CD4-positive, alpha-beta memory T cell (primary cell): ENCODE results near the gene CERS6. TPM values are rescaled to one million over a fixed set of nuclear protein-coding genes. Genes with fewer than 3 reads are reported as not detected.

Experiments used
- CTCF ChIA-PET: fragments of 350-600 bp; sonication (Branson Sonifier 250); formaldehyde crosslinking; loops from one replicate; lab custom pipeline; 2021; ENCODE audit warnings: inconsistent platforms; ENCODE audit not compliant: partially characterized antibody; lab: Charles Lee
- POLR2A ChIA-PET: fragments of 350-600 bp; sonication (Branson Sonifier 250); formaldehyde crosslinking; loops from one replicate; lab custom pipeline; 2021; ENCODE audit not compliant: partially characterized antibody; lab: Charles Lee
- DNase-seq, 5 donors: peaks; one replicate each; pipeline versions ENCODE4 v3.0.0 to v3.0.0-alpha.2; 2020 to 2022; ENCODE audit warnings: mixed read lengths in 1 of 5
- H3K27ac ChIP-seq: one replicate; pipeline ENCODE4 v1.7.0; 2013; ENCODE audit warnings: low read depth, low read length
- H3K27me3 ChIP-seq: 2 replicates; pipeline ENCODE4 v1.7.0; 2013; ENCODE audit warnings: mild to moderate bottlenecking, low read length, moderate library complexity; ENCODE audit not compliant: insufficient read depth
- H3K36me3 ChIP-seq: 2 replicates; pipeline ENCODE4 v1.7.0; 2013; ENCODE audit warnings: mild to moderate bottlenecking, low read length, moderate library complexity; ENCODE audit not compliant: insufficient read depth
- H3K4me1 ChIP-seq: 2 replicates; pipeline ENCODE4 v1.7.0; 2013; ENCODE audit warnings: mild to moderate bottlenecking, low read length, moderate library complexity; ENCODE audit not compliant: insufficient read depth
- H3K4me3 ChIP-seq, 2 donors: one replicate each; pipeline ENCODE4 v1.7.0; 2013; ENCODE audit warnings: low read length in 2 of 2, mild to moderate bottlenecking in 1 of 2
- H3K9me3 ChIP-seq, 2 donors: one replicate each; pipeline ENCODE4 v1.7.0; 2013; ENCODE audit warnings: low read length in 2 of 2, control low read depth in 1 of 2; ENCODE audit not compliant: control insufficient read depth in 1 of 2
- H3K27ac Mint-ChIP-seq, 7 donors: one replicate each; pipeline ENCODE4 v1.8.0; 2020 to 2021; ENCODE audit warnings: mixed read lengths in 7 of 7, mild to moderate bottlenecking in 6 of 7, inconsistent platforms in 3 of 7, moderate library complexity in 3 of 7
- H3K27me3 Mint-ChIP-seq, 2 donors: one replicate each; pipeline ENCODE4 v1.8.0; 2020 to 2021; ENCODE audit warnings: mixed read lengths in 2 of 2
- H3K36me3 Mint-ChIP-seq, 2 donors: one replicate each; pipeline ENCODE4 v1.8.0; 2020 to 2021; ENCODE audit warnings: mixed read lengths in 2 of 2, inconsistent platforms in 1 of 2, mild to moderate bottlenecking in 1 of 2
- H3K4me1 Mint-ChIP-seq, 4 donors: one replicate each; pipeline ENCODE4 v1.8.0; 2020 to 2021; ENCODE audit warnings: mixed read lengths in 4 of 4, mild to moderate bottlenecking in 1 of 4
- H3K4me3 Mint-ChIP-seq, 8 donors: one replicate each; pipeline ENCODE4 v1.8.0; 2020 to 2021; ENCODE audit warnings: mixed read lengths in 8 of 8, mild to moderate bottlenecking in 7 of 8, moderate library complexity in 6 of 8, inconsistent platforms in 3 of 8
- H3K9me3 Mint-ChIP-seq, 8 donors: one replicate each; pipeline ENCODE4 v1.8.0; 2020 to 2021; ENCODE audit warnings: mixed read lengths in 8 of 8, mild to moderate bottlenecking in 5 of 8, inconsistent platforms in 3 of 8, moderate library complexity in 1 of 8
- intact Hi-C: fragments of 100-400 bp; cut with micrococcal nuclease; formaldehyde crosslinking; loops from one replicate; pipeline ENCODE4 v1.15.1; 2023
- polyA plus RNA-seq, 2 donors: library from polyadenylated mRNA; unstranded; fragments of 300-500 nt; fragmentation: Illumina TruSeq; gene quantifications; one replicate each; pipeline ENCODE4 v1.2.3, GENCODE V29; 2021
- total RNA-seq, 2 experiments: library from RNA; stranded (reverse); gene quantifications; one replicate each; pipeline ENCODE4 v1.2.3, GENCODE V29; 2021

The CERS6 gene
- total and polyA plus RNA-seq, 4 experiments from 2014 or later, result 5.1 to 11.3 (median 7.6) TPM

DNA sequence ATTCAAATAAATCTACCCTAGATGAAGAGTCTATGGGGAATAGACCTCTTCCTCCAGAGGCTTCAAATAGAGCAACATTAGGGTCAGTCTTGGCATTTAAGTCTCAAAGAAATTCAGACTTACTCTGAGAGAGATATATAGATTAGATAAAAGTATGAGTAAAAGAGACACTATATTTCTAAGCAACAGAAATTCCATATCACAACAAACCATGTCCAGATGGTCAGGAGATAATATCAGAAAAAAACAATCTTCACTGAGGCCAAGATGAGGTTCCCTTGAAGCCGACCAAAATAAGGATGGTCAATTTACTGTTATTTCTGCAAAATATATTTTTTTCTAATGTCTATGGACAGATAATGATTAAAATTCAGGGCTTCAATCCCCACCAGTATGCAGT, 257.3 kb downstream of the CERS6 start:
- intact Hi-C loops, result no loop called here
- Histone ChIP-seq H3K36me3 (no peaks in the 10 kb centered on the region), H3K4me3 (no peak overlapping the region), H3K27me3 (no peaks in the 10 kb centered on the region), H3K9me3 (no peaks in the 10 kb centered on the region), H3K27ac (no peak overlapping the region), H3K4me1 (peaks cover 13% of the 10 kb centered on the region)
- no peaks in the 10 kb centered on the region for H3K9me3 Mint-ChIP-seq
- no peaks in the 10 kb centered on the region for H3K27me3 Mint-ChIP-seq
- H3K36me3 Mint-ChIP-seq, result no peaks in the 10 kb centered on the region
- ChIA-PET POLR2A (no interaction called here), CTCF (no interaction called here)
- DNase-seq, result no peak
- H3K4me1 Mint-ChIP-seq, result peaks cover 12 to 28% (median 21%) of the 10 kb centered on the region in 4 donors
- H3K4me3 Mint-ChIP-seq, result no peak overlapping the region
- H3K27ac Mint-ChIP-seq, result no peak overlapping the region

DNA sequence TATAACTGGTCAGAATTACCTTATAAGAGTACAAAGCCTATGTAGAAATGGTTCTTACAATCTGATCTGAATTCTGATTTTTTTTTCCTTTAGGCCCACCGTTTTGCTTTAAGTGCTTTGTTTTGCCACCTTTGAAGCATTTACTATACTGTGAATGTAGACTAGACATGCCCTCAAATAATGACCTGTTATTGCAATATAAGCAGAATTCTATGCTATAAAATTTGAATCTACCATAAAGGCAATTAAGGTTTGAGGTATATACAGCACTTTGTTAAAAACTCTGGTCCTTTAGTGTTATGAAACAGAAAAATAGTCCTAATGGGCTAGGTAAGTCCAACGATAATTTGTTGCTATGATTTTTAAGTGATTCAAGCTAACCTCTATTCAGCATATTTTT, 259.8 kb downstream of the CERS6 start:
- no peaks in the 10 kb centered on the region for H3K36me3 ChIP-seq
- H3K4me3 ChIP-seq, result no peak overlapping the region
- no peaks in the 10 kb centered on the region for H3K9me3 Mint-ChIP-seq
- no peaks in the 10 kb centered on the region for H3K27me3 Mint-ChIP-seq
- H3K27ac ChIP-seq, result no peak overlapping the region
- H3K27ac Mint-ChIP-seq, result no peak overlapping the region
- ChIA-PET CTCF (interaction anchor here (1.4 kb wide), 1 partner anchor 42 kb away, joined by 5 read pairs; no protein-coding TSS in a partner anchor), POLR2A (no interaction called here)
- H3K36me3 Mint-ChIP-seq, result peaks cover 0 to 3% of the 10 kb centered on the region in 2 donors
- no peak overlapping the region for H3K4me3 Mint-ChIP-seq
- H3K27me3 ChIP-seq, result no peaks in the 10 kb centered on the region
- intact Hi-C loops, result loop anchor here (5.0 kb wide), 1 partner anchor 36 kb away; no protein-coding TSS in a partner anchor
- H3K4me1 Mint-ChIP-seq, result peaks cover 14 to 38% (median 27%) of the 10 kb centered on the region in 4 donors
- DNase-seq, result no peak
- peaks cover 14% of the 10 kb centered on the region for H3K4me1 ChIP-seq
- no peaks in the 10 kb centered on the region for H3K9me3 ChIP-seq

DNA sequence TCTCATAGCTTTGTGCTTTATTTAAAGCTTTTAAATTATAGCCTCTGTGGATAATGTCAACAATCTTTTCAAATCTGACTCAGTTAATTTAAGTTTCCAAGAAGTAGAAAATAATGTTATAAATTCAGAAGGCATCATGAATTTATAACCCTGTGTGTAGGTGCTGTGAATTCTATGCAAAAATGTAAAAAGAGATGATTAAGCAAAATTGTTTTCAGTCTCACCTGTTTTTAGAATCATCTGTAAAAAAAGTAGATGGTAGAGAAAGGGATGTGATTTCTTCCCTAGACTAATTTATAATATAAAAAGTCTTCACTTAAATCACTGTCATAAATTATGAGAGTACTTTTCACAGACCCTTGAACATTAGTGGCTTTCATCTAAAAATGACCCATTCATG, 260.8 kb downstream of the CERS6 start:
- CTCF ChIA-PET, result interaction anchor here (1.4 to 1.6 kb wide), 2 partner anchors 11 to 41 kb away, joined by 4 to 5 read pairs; no protein-coding TSS in a partner anchor
- Histone ChIP-seq H3K4me3 (no peak overlapping the region), H3K9me3 (no peaks in the 10 kb centered on the region), H3K36me3 (no peaks in the 10 kb centered on the region), H3K27ac (no peak overlapping the region), H3K4me1 (peaks cover 14% of the 10 kb centered on the region), H3K27me3 (no peaks in the 10 kb centered on the region)
- POLR2A ChIA-PET, result no interaction called here
- H3K4me3 Mint-ChIP-seq, result no peak overlapping the region
- peaks cover 13 to 36% (median 26%) of the 10 kb centered on the region in 4 donors for H3K4me1 Mint-ChIP-seq
- H3K27me3 Mint-ChIP-seq, result no peaks in the 10 kb centered on the region
- DNase-seq, result no peak
- intact Hi-C loops, result loop anchor here (5.0 kb wide), 1 partner anchor 35 kb away; no protein-coding TSS in a partner anchor
- H3K27ac Mint-ChIP-seq, result peak overlapping the region in 2 of 7 donors; percentile 43 to 44
- H3K9me3 Mint-ChIP-seq, result no peaks in the 10 kb centered on the region
- H3K36me3 Mint-ChIP-seq, result peaks cover 0 to 3% of the 10 kb centered on the region in 2 donors

DNA sequence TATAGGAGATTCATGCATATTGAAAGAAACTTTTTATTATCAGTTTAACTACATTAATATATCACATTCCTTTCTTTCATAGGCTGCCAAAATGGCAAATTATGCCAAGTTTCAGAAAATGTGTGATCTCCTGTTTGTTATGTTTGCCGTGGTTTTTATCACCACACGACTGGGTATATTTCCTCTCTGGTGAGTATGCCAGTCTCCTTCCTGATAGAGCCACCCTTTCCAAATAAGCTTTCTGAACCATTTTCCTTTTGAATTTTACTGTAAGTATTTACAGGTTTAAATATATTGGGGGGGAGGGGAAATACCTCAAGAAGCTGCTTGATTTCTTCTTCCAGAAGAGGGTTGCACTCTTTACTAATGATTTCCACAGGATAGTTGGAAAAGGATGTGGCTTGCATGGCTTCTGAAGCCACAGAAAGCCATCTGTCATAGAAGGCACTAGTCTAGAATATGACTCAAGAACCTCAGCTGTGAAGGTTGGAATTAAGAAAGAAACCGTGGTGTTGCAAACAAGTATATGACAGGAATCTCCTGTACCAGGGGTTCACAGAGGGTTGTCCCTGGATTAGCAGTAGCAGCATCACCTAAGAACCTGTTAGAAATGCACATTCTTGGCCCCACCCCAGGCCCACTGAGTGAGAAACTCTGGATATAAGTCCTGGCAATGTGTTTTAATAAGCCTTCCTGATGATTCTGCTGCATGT, 261.9 kb downstream of the CERS6 start:
- POLR2A ChIA-PET, result interaction anchor here (0.9 kb wide), 2 partner anchors 10 to 34 kb away, joined by 3 to 4 read pairs; no protein-coding TSS in a partner anchor
- peak overlapping the region in 4 of 7 donors; percentile 8 to 32 (median 25) for H3K27ac Mint-ChIP-seq

DNA sequence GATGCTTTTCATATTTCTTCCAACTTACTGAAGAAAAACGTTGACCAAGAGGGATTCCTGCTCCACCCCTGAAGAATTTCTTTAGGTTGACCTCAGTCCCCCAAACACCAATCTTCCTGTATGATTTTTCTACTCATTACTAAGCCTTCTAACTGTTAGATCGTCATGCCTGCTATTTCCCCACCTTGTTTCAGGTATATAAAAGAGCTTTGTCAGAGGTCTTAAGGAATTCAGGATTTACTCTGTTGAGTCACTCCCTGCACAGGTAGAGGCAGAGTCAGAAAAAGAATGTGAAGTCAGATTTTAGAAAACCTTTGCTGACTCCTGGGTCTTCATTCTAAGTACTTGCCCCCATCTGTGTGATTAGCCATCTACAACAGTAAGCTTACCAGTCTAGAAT, 262.6 kb downstream of the CERS6 start:
- POLR2A ChIA-PET, result interaction anchor here (0.9 kb wide), 1 partner anchor 11 kb away, joined by 3 read pairs; no protein-coding TSS in a partner anchor
- no peak for DNase-seq
- Histone ChIP-seq H3K4me3 (no peak overlapping the region), H3K27me3 (no peaks in the 10 kb centered on the region), H3K9me3 (no peaks in the 10 kb centered on the region), H3K27ac (no peak overlapping the region), H3K36me3 (no peaks in the 10 kb centered on the region), H3K4me1 (peaks cover 14% of the 10 kb centered on the region)
- Mint-ChIP-seq H3K36me3 (peaks cover 3 to 11% of the 10 kb centered on the region in 2 donors), H3K27me3 (no peaks in the 10 kb centered on the region), H3K27ac (peak overlapping the region in 1 of 7 donors; percentile 13), H3K4me3 (no peak overlapping the region), H3K4me1 (peaks cover 13 to 29% (median 19%) of the 10 kb centered on the region in 4 donors), H3K9me3 (no peaks in the 10 kb centered on the region)
- intact Hi-C loops, result loop anchor here (5.0 kb wide), 1 partner anchor 34 kb away; no protein-coding TSS in a partner anchor
- CTCF ChIA-PET, result interaction anchor here (0.5 to 1.1 kb wide), 3 partner anchors 10 to 23 kb away, joined by 3 to 5 read pairs (median 3); no protein-coding TSS in a partner anchor

More for the DNA sequence above, 261.9 kb downstream of the CERS6 start:
- Mint-ChIP-seq H3K36me3 (peaks cover 3 to 6% of the 10 kb centered on the region in 2 donors), H3K9me3 (no peaks in the 10 kb centered on the region), H3K4me3 (peak overlapping the region in 3 of 8 donors; percentile 19 to 24 (median 22)), H3K4me1 (peaks cover 12 to 29% (median 20%) of the 10 kb centered on the region in 4 donors), H3K27me3 (no peaks in the 10 kb centered on the region)
- H3K36me3 ChIP-seq, result no peaks in the 10 kb centered on the region
- no peak overlapping the region for H3K27ac ChIP-seq
- intact Hi-C loops, result loop anchor here (5.0 kb wide), 1 partner anchor 34 kb away; no protein-coding TSS in a partner anchor
- CTCF ChIA-PET, result interaction anchor here (0.8 to 1.6 kb wide), 3 partner anchors 12 to 23 kb away, joined by 3 to 5 read pairs (median 4); no protein-coding TSS in a partner anchor
- peaks cover 14% of the 10 kb centered on the region for H3K4me1 ChIP-seq
- no peaks in the 10 kb centered on the region for H3K27me3 ChIP-seq
- no peaks in the 10 kb centered on the region for H3K9me3 ChIP-seq
- DNase-seq, result peak in 1 of 5 donors; percentile 1
- no peak overlapping the region for H3K4me3 ChIP-seq

DNA sequence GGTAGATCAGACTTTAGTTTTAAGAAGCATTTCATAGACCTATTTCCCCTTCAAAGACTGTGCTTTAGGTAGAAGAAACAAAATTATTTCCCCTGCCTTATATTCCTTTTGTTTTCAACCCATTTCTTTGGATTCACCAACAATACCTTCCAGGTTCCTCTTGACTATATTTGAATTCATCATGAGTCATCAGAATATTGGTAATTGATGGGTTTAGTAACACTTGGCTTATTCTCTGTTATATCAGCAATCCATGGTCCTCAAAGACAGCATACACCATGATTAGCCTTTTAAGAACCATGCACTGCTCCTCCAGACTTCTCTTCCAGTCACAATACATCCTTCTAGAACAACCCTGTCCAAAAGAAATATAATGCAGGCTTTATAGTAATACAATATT, 263.4 kb downstream of the CERS6 start:
- Mint-ChIP-seq H3K27me3 (no peaks in the 10 kb centered on the region), H3K27ac (no peak overlapping the region), H3K36me3 (peaks cover 8 to 17% of the 10 kb centered on the region in 2 donors), H3K4me1 (peaks cover 13 to 29% (median 19%) of the 10 kb centered on the region in 4 donors), H3K9me3 (no peaks in the 10 kb centered on the region), H3K4me3 (no peak overlapping the region)
- intact Hi-C loops, result loop anchor here (5.0 kb wide), 1 partner anchor 33 kb away; no protein-coding TSS in a partner anchor
- Histone ChIP-seq H3K27me3 (no peaks in the 10 kb centered on the region), H3K27ac (no peak overlapping the region), H3K9me3 (no peaks in the 10 kb centered on the region), H3K4me3 (no peak overlapping the region), H3K4me1 (peaks cover 14% of the 10 kb centered on the region), H3K36me3 (no peaks in the 10 kb centered on the region)
- POLR2A ChIA-PET, result no interaction called here
- no peak for DNase-seq
- CTCF ChIA-PET, result interaction anchor here (1.1 kb wide), 1 partner anchor 22 kb away, joined by 5 read pairs; no protein-coding TSS in a partner anchor

DNA sequence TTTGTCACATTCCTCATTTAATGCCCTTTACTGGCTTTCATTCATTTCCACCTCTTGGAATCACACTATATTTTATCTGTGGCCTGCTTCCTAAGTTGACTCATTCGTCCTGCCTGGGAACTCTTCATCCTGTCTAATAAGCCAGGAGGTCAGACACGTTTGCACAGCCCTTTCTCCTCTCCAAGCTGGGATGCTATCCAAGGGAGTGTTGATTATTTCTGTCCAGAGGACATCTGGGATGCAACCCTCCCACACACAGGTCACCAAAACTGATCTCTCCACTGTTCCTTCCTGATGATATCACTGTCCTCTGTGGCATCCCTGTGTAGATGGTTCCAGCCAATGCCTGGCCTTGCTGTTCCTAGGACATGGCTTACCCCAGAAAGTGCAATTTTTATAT, 266.5 kb downstream of the CERS6 start:
- H3K4me1 ChIP-seq, result peaks cover 8% of the 10 kb centered on the region
- POLR2A ChIA-PET, result no interaction called here
- no peaks in the 10 kb centered on the region for H3K27me3 ChIP-seq
- H3K4me3 ChIP-seq, result no peak overlapping the region
- Mint-ChIP-seq H3K9me3 (no peaks in the 10 kb centered on the region), H3K27ac (no peak overlapping the region), H3K4me3 (no peak overlapping the region), H3K27me3 (no peaks in the 10 kb centered on the region), H3K4me1 (peaks cover 8 to 18% (median 13%) of the 10 kb centered on the region in 4 donors), H3K36me3 (peaks cover 8 to 17% of the 10 kb centered on the region in 2 donors)
- intact Hi-C loops, result no loop called here
- no peak overlapping the region for H3K27ac ChIP-seq
- no peak for DNase-seq
- CTCF ChIA-PET, result no interaction called here
- H3K9me3 ChIP-seq, result no peaks in the 10 kb centered on the region
- H3K36me3 ChIP-seq, result no peaks in the 10 kb centered on the region
